GM19099 (cell line): ENCODE measurements around the gene NFAM1.

Source experiments
- POLR2A ChIP-seq: IDR thresholded peaks from 3 replicates; pipeline ENCODE4 v1.6.1; 2011; ENCODE audit warnings: low read depth; ENCODE audit not compliant: insufficient read length; ENCODE audit errors: extremely low read depth

The NFAM1 gene

DNA sequence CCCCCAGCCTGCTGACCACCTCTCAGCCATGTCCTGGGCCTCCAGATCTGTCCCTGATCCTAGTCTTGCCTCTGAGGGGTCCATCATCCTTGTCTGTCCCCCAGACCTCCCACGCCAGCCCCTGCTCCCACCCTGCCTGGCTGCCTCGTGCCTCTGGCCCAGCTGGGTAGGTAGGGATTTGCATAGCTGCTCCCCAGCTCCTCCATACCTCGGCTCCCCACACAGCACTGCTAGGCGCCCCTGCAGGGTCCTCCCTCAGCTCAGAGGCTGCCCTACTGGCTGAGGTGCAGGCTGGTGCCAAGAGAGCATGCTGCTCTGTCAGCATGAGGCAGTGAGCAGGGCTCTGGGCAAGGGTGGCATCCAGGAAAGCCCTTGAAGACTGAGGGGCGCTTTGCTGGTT is 47.7 kb downstream of the NFAM1 start:
- TF ChIP-seq POLR2A = no peak

DNA sequence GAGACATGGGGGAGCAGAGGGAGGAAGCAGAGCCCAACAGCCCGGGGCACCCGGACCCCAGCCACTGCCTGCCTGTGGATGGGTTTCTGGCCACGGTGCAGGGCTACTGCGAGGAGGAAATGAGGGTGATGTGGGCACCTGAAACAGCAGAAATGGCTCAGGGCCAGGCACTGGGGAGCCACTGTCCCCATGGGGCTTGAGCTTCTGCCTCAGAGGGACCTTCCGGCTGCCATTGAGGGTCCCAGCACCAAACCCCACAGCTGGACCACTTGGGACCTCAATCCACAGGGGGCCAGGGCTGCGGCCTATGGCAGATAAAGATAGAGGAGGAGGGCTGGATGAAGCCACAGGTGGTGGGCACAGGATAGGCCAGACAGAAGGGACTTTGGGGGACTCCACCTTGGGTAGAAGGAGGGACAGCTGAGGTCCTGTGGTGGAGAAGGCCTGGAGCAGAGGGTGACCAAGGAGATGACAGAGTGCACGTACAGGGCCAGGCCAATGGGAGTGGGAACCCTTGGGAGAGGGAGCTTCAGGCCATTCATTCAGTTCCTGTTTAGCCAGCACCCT is 48.3 kb downstream of the NFAM1 start:
- no peak for TF ChIP-seq POLR2A

- no peak for TF ChIP-seq POLR2A
Measured at GRCh38 chr22:42383287-42383686, 48.9 kb downstream of the NFAM1 start.

GRCh38 chr22:42380769-42381551 is 51.2 kb downstream of the NFAM1 start:
- TF ChIP-seq POLR2A = no peak

GRCh38 chr22:42379966-42380537 is 52.2 kb downstream of the NFAM1 start:
- TF ChIP-seq POLR2A = no peak

DNA sequence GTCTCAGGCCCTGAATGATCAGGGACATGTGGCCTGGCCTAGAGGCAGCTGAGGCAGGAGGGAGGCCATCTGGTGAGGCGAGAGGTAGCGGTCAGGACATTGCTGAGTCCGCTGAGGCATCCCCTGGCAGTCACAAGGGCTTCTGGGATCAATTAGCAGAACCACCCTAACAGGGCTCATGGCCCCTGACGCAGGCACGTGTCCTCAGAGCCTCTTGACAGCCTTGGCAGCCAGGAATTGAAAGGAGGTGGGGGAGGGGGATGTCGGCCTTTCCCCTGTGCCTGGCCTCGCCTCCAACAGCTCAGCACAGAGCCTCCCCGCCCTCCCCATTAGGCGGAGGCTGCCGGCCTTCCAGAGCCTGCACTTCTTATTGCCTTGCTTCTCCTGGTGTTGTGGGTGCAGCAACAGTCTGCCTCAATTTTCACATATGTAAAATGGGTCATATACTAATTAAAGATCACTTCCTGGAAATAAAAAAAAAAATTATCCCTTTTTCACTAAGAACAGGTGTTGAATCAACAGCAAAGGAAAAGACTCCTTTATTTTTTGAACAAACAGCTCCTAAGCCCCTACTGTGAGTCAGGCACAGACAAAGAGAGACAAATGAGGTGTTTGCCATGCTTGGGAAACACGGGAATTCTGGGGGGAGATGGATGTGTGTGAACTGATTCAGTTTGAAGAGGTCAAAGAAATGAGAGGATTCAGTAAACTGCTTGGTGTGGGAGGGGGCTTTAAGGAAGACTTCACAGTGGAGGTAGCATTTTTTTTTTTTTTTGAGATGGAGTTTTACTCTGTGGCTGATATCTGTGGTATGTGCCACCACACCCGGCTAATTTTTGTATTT is 55.3 kb downstream of the NFAM1 start:
- TF ChIP-seq POLR2A = no peak

- no peak for TF ChIP-seq POLR2A
Measured at GRCh38 chr22:42375982-42376381, 56.2 kb downstream of the NFAM1 start.

DNA sequence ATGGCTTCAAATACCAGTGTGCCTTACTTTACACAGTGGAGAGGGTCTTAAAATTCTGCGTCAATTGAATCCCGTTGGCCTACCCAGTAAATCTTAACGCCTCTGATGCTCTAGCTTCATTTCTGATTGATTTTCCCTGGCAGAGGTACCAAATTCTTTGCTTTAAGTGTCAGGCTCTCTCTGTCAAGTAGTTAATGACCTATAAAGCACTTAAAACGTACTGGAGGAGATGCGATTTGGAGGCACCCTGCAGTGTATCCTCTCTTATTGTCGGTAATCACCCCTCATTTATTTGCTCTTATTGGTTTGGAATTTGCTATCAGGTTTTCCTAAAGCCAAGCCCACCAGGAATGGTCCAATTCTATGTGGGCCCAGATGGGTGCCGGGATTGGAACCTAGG is 59.2 kb downstream of the NFAM1 start:
- no peak for TF ChIP-seq POLR2A

GRCh38 chr22:42371501-42371900 is 60.7 kb downstream of the NFAM1 start:
- no peak for TF ChIP-seq POLR2A

DNA sequence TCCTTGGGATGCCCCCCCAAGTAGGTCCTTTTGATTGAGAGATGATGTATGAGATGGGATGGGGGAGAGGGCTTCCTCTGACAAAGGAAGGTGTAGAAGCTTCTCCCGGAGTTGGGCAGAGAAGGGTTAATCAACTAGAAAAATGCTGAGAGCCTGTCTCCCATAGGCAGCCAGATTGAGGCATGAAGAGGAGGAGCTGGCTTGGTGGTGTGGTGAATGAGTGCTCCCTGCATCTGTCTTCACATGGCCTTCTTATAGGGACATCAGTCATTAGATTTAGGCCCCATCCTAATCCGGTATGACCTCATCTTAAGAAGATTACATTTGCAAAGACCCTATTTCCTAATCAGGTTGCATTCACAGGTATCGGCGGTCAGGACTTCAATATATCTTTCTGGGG is 61.1 kb downstream of the NFAM1 start:
- TF ChIP-seq POLR2A = no peak

DNA sequence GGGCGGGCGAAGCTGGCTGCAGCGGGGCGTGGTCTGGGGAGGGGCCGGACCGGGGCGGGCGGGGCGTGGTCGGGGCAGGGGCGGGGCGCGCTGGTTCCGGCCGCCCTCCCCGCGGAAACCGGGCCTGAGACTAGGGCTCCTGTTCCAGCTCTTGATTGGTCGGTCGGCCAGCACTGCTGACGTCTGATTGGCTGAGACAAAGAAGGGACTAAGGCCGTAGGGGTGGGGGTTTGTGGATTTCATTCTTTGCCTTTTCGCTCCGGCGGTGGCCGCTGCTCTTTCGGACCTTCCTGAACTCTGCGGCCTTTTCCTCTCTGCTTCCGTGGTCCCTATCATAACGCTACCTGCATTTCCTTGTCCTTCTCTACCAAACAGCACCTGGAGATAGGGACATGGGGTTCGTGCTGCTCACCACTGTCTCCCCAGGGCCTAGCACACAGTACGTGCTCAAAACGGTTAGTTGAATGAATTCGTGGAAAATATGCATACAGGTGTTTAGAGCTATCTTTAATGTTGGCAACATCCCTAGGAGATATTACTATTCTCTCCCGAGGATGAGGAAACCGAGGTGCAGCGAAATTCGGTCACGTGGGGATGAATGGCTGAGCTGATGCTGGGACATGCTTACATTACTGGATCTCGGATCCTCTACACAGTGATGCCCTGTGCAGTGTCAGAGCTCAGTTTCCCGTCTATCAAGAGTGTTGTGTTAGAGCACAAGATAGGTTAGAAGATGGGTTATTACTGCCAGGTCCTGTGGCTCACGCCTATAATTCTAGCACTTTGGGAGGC is 62.8 kb downstream of the NFAM1 start:
- TF ChIP-seq POLR2A = peak; percentile 72

- TF ChIP-seq POLR2A = no peak
Measured at GRCh38 chr22:42368379-42369249, 63.6 kb downstream of the NFAM1 start.

DNA sequence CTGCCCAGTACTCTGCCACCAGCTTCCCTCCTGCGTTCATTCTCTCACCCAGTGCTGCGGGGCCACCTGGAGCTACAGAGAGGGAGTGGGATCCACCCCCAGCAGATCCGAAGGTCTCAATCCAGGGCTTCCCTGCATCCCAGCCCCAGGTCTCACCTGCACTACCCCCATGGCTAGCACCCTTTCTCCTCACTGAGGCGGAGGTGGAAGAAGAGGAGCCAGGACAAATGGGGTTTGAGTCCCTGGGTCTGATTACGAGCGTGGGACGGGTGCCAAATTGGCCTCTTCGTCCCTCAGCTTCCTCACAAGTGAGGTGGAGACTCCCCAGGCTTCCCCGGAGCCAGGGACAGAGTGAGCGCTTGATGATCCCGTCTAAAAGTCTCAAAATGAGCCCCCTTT is 64.2 kb downstream of the NFAM1 start:
- TF ChIP-seq POLR2A = no peak
